A673 (cell line): Measurements from ENCODE around the gene RBM39. TPM values are rescaled to one million over a fixed set of nuclear protein-coding genes. Genes with fewer than 3 reads are reported as not detected.

Experiments
- BruUV-seq: library from RNA; stranded (reverse); fragments of 400-500 nt; replicated peaks from 2 replicates; lab custom pipeline; 2021; lab: Mats Ljungman, UMichigan
- CTCF ChIA-PET: fragments of 300-600 bp; sonication (Branson Sonifier 250); formaldehyde crosslinking; loops from one replicate; lab custom pipeline; 2022; ENCODE audit warnings: antibody characterized with exemption; lab: Charles Lee
- POLR2A ChIA-PET: fragments of 300-600 bp; sonication (Branson Sonifier 250); formaldehyde crosslinking; loops from one replicate; lab custom pipeline; 2022; ENCODE audit warnings: antibody characterized with exemption; ENCODE audit not compliant: low non-redundant PET; lab: Charles Lee
- DNase-seq: peaks from one replicate; pipeline ENCODE4 v3.0.0-alpha.2; 2015; ENCODE audit warnings: low spot score
- H3K27ac ChIP-seq: fragments of 200-600 bp; sonication (generic); 2 replicates; pipeline ENCODE4 v1.5.1; 2016; ENCODE audit warnings: mixed run types, low read depth, mild to moderate bottlenecking, mixed read lengths, antibody characterized with exemption, low read length; ENCODE audit not compliant: poor library complexity, severe bottlenecking
- H3K27me3 ChIP-seq: fragments of 200-600 bp; sonication (generic); replicated peaks from 2 replicates; pipeline ENCODE4 v1.6.1; 2017; ENCODE audit warnings: mixed run types, low read depth, mild to moderate bottlenecking, mixed read lengths, antibody characterized with exemption, low read length; ENCODE audit not compliant: insufficient read depth, poor library complexity
- H3K36me3 ChIP-seq: fragments of 200-600 bp; sonication (generic); 2 replicates; pipeline ENCODE4 v1.6.1; 2016; ENCODE audit warnings: mixed run types, mild to moderate bottlenecking, mixed read lengths, antibody characterized with exemption, low read length; ENCODE audit not compliant: insufficient read depth, poor library complexity, severe bottlenecking
- H3K4me1 ChIP-seq: fragments of 200-600 bp; sonication (generic); 2 replicates; pipeline ENCODE4 v1.6.1; 2017; ENCODE audit warnings: mixed run types, mild to moderate bottlenecking, mixed read lengths, antibody characterized with exemption, low read length; ENCODE audit not compliant: insufficient read depth, poor library complexity, severe bottlenecking
- H3K4me3 ChIP-seq: fragments of 200-600 bp; sonication (generic); 2 replicates; pipeline ENCODE4 v1.5.1; 2016; ENCODE audit warnings: low read depth, mixed run types, mild to moderate bottlenecking, mixed read lengths, low read length; ENCODE audit not compliant: poor library complexity, severe bottlenecking
- H3K9me3 ChIP-seq: fragments of 200-600 bp; sonication (generic); 2 replicates; pipeline ENCODE4 v1.6.1; 2016; ENCODE audit warnings: mixed run types, low read depth, mild to moderate bottlenecking, mixed read lengths, antibody characterized with exemption, low read length; ENCODE audit not compliant: poor library complexity, severe bottlenecking
- CTCF ChIP-seq: fragments of 300-800, 200-600 bp; sonication (generic); conservative IDR thresholded peaks from 2 replicates; pipeline ENCODE4 v1.5.1; 2017; ENCODE audit warnings: low read depth, mild to moderate bottlenecking, antibody characterized with exemption, low read length, moderate library complexity, mixed read lengths
- EZH2 ChIP-seq: fragments of 200-600 bp; sonication (generic); IDR thresholded peaks from 2 replicates; pipeline ENCODE4 v1.6.1; 2017; ENCODE audit warnings: borderline replicate concordance, low read depth, mild to moderate bottlenecking, mixed read lengths, antibody characterized with exemption, low read length; ENCODE audit not compliant: poor library complexity, severe bottlenecking
- intact Hi-C: fragments of 100-400 bp; cut with micrococcal nuclease; formaldehyde crosslinking; loops from one replicate; pipeline ENCODE4 v1.10.0; 2022; ENCODE audit not compliant: unreplicated experiment
- total RNA-seq: library from RNA; stranded (reverse); gene quantifications from 2 replicates; pipeline ENCODE4 v1.2.3, GENCODE V29; 2021

The RBM39 gene
- total RNA-seq, 1 experiment from 2014 or later = 329 TPM

DNA sequence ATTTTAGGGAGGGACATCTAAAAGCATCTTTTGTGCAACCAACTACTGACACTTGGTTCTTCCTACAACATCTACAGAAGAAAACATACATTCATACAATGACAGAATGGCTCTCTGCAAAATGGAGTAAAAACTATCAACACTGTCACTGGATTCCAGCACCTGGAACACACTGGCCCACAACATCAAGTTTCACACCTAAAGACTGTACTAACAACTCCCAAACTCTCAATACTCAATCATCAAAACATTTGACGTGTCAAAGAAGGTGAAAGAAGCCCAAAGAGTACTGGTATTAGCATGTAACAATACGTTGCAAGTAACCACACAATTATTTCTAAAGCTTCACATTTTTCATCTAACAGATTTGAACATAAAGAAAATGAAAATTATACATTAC is 79.5 kb downstream of the RBM39 start:
- intact Hi-C loops = no loop called here
- no peaks in the 10 kb centered on the region for H3K27me3 ChIP-seq
- no peaks in the 10 kb centered on the region for H3K36me3 ChIP-seq
- no peak overlapping the region for H3K27ac ChIP-seq
- no TSS peak for BruUV-seq
- peak overlapping the region; percentile 69 for H3K4me3 ChIP-seq
- peaks cover 22% of the 10 kb centered on the region for H3K4me1 ChIP-seq
- TF ChIP-seq CTCF (no peak), EZH2 (no peak)
- no peaks in the 10 kb centered on the region for H3K9me3 ChIP-seq
- CTCF ChIA-PET = no interaction called here
- POLR2A ChIA-PET = no interaction called here
- DNase-seq = no peak

DNA sequence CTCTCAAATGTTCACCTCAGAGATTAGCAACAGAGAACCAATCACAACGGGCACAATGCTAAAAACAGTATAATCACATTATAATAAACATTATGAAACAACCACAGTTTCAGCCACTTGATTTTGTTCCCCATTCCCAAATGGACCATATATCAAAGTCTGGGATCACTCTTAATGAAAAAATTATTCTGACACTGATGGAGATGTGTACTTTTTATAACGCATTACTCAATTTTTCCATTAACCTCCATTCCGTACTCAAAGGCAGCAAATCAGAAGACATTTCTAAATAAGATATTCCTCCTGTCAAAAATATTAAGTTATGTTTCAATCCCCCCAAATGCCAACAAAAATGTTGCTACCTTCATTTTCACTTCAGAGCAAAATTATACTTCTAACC is 80.2 kb downstream of the RBM39 start:
- Histone ChIP-seq H3K4me1 (peaks cover 28% of the 10 kb centered on the region), H3K27me3 (no peaks in the 10 kb centered on the region), H3K27ac (peak overlapping the region; percentile 38), H3K36me3 (no peaks in the 10 kb centered on the region), H3K4me3 (peak overlapping the region; percentile 69), H3K9me3 (no peaks in the 10 kb centered on the region)
- intact Hi-C loops = no loop called here
- BruUV-seq = no TSS peak
- ChIA-PET CTCF (no interaction called here), POLR2A (no interaction called here)
- TF ChIP-seq EZH2 = no peak
- no peak for TF ChIP-seq CTCF
- no peak for DNase-seq

DNA sequence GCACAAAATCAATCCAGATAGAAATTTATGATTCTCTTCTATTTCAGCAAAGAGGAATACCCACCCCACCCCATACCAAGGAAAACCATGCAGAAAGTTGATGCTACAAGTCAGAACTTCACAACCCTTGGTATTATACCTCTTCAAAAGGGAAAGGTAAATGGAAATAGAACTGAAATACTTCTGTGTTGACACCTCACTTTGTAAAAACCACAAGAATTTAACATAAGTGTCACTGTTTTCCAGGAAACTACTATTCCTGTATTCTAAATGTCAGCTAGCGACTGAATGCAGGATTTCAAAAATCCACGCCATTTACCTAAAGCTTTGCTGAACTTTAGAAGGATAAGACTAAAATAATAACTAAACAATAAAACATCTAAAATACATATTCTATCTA is 81.0 kb downstream of the RBM39 start:
- Histone ChIP-seq H3K4me3 (peak overlapping the region; percentile 69), H3K27ac (no peak overlapping the region), H3K27me3 (no peaks in the 10 kb centered on the region), H3K9me3 (no peaks in the 10 kb centered on the region), H3K4me1 (peaks cover 29% of the 10 kb centered on the region), H3K36me3 (peaks cover 8% of the 10 kb centered on the region)
- TF ChIP-seq CTCF = no peak
- no peak for DNase-seq
- BruUV-seq = no TSS peak
- ChIA-PET CTCF (no interaction called here), POLR2A (interaction anchor here (0.6 kb wide), 1 partner anchor 108 kb away, joined by 3 read pairs; no protein-coding TSS in a partner anchor)
- intact Hi-C loops = no loop called here
